Measurements from ENCODE around the gene SLC66A2. TPM values are rescaled to one million over a fixed set of nuclear protein-coding genes. Genes with fewer than 3 reads are reported as not detected.

Gene SLC66A2
- total RNA-seq, 1 experiment from 2014 or later = 13.0 TPM

GRCh38 chr18:79924814-79925731, 26.4 kb downstream of the SLC66A2 start:
- no peak overlapping the region for H2BK15ac ChIP-seq (ENCODE audit: low read depth, low read length)
- H3K27ac ChIP-seq (ENCODE audit: insufficient read length, low read depth, low read length) = no peak overlapping the region
- no peaks in the 10 kb centered on the region for H4K20me1 ChIP-seq (ENCODE audit: control insufficient read depth, insufficient read depth, insufficient read length)
- H2BK20ac ChIP-seq (ENCODE audit: low read depth, low read length, poor library complexity, severe bottlenecking) = no peak overlapping the region
- no peak overlapping the region for H3K23ac ChIP-seq (ENCODE audit: insufficient read length, low read depth, low read length)
- 0 out of 3 replicates have a peak, but pooled peaks have one; percentile 12 for TF ChIP-seq CTCF (conservative IDR thresholded peaks at IDR 0.05)
- no peak overlapping the region for H2BK12ac ChIP-seq (ENCODE audit: insufficient read length, low read depth, low read length)
- H3K23me2 ChIP-seq (ENCODE audit: insufficient read length, low read depth, low read length, poor library complexity, severe bottlenecking) = no peaks in the 10 kb centered on the region
- H3T11ph ChIP-seq (ENCODE audit: low read length) = no peak overlapping the region
- no peak overlapping the region for H4K8ac ChIP-seq (replicated peaks; ENCODE audit: insufficient read length, low read depth, low read length)
- Mint-ChIP-seq H3K4me3 (no peak overlapping the region), H3K4me1 (peaks cover 13% of the 10 kb centered on the region in 2 experiments), H3K36me3 (ENCODE audit: insufficient read depth in 1 of 3, low read depth in 3 of 3) (peaks cover 13 to 29% (median 17%) of the 10 kb centered on the region in 3 experiments), H3K9me3 (peaks cover 17 to 21% of the 10 kb centered on the region in 2 experiments), H3K27ac (no peak overlapping the region), H3K27me3 (ENCODE audit: low read depth) (peaks cover 2% of the 10 kb centered on the region; the same call in 1 of the 2 replicates)
- H2AFZ ChIP-seq (ENCODE audit: low read length) = no peak overlapping the region
- no peaks in the 10 kb centered on the region for H3K9me3 ChIP-seq (ENCODE audit: control insufficient read depth, low read depth, low read length)
- peak; percentile 22 for DNase-seq
- no peaks in the 10 kb centered on the region for H3K79me2 ChIP-seq (ENCODE audit: insufficient read depth, low read length)
- no peak overlapping the region for H3K56ac ChIP-seq (ENCODE audit: insufficient read length, low read depth, low read length)
- no peaks in the 10 kb centered on the region for H3K79me1 ChIP-seq (ENCODE audit: insufficient read depth, low read depth, low read length, poor library complexity, severe bottlenecking)
- H3K27me3 ChIP-seq (ENCODE audit: insufficient read depth, low read length) = no peaks in the 10 kb centered on the region; the same call in 1 of the 2 replicates
- no peak overlapping the region for H2BK120ac ChIP-seq (ENCODE audit: low read depth, low read length, poor library complexity, severe bottlenecking)
- no peak overlapping the region for H3K14ac ChIP-seq (ENCODE audit: insufficient read depth, low read length)
- no peak overlapping the region for H3K4ac ChIP-seq (ENCODE audit: low read depth, low read length)
- no peak overlapping the region for H3K18ac ChIP-seq (ENCODE audit: insufficient read length, low read depth, low read length)
- H4K5ac ChIP-seq (ENCODE audit: insufficient read length, low read depth, low read length) = no peak overlapping the region
- no peak overlapping the region for H3K4me2 ChIP-seq (ENCODE audit: insufficient read depth, insufficient read length, low read length)
- no peak overlapping the region for H2AK5ac ChIP-seq (ENCODE audit: insufficient read length, low read length)
- H4K91ac ChIP-seq (ENCODE audit: insufficient read length, low read depth, low read length) = no peak overlapping the region
- no peaks in the 10 kb centered on the region for H3K4me1 ChIP-seq (ENCODE audit: insufficient read depth, low read length)
- H3K9ac ChIP-seq (ENCODE audit: extremely low read depth, insufficient read length, low read length) = no peak overlapping the region
- WGBS (ENCODE audit: extremely low coverage, insufficient read length, low lambda C conversion rate) = no CpG with 5 or more reads among the region's 25 CpGs
- no peak overlapping the region for H2BK5ac ChIP-seq (ENCODE audit: insufficient read length, low read length)
